ACHN (cell line): Measurements from ENCODE around the gene MYO15B.

Experiments used
- DNase-seq: peaks from one replicate; pipeline ENCODE4 v3.0.0-alpha.2; 2015
- in situ Hi-C: cut with HindIII; loops from 2 replicates; pipeline ENCODE4 v1.10.0; 2017; ENCODE audit warnings: low sequenced_read_pairs, low pct_ligation_motif_present, low pct_unique_long_range_greater_than_20kb

Gene MYO15B

DNA sequence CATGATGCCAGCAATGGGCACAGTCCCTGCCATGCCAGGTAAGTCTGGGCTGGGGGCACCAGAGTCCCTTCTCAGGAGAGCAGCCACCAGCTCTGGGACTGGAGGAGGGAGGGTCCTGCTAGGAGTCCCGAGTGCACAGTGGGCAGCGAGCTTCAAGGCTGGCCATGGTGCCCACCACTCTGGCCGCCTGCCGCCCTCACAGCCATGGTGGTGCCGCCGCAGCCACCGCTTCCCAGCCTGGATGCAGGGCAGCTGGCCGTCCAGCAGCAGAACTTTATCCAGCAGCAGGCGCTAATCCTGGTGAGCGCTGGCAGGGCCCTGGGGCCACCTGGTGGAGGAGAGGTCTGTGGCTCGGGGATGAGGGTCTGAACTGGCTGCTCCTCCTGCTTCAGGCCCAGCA is 27.7 kb downstream of the MYO15B start:
- DNase-seq: no peak
- in situ Hi-C loops: no loop called here

DNA sequence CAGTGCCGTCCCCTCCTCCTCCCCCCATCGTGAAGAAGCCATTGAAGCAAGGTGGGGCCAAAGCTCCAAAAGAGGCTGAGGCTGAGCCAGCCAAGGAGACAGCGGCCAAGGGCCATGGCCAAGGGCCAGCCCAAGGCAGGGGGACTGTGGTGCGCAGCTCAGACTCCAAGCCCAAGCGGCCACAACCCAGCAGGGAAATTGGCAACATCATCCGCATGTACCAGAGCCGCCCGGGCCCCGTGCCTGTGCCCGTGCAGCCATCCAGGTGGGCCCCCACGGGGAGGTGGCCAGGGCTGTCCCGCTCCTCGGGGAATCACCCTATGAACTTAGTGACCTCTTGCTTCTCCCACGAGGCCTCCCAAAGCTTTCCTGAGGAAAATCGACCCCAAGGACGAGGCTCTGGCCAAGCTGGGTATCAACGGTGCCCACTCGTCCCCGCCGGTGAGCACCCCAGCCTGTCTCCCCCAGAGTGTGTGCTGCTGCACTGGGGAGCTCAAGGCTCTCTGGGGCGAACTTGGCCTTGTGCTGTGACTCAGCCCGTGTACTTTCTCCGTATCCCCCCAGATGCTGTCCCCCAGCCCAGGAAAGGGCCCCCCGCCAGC is 29.0 kb downstream of the MYO15B start:
- in situ Hi-C loops: no loop called here
- no peak for DNase-seq

DNA sequence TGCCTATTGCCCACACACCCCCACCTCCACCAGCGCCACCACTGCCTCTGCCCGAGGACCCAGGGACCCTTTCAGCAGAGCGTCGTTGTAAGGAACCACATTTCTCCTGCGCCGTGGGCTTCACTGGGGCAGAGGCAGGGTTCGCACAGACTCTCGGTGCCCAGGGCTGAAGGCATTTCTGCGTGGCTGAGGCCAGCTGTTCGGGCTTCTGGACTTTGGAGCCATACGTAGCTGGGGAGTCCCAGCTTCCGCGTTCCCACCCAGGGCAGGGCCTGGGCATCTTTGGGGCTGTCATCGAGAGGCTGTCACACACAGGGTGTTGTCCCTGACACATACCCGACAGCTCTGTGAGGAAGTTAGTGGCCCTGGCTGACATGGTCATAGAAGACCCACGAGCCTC is 29.6 kb downstream of the MYO15B start:
- in situ Hi-C loops: no loop called here
- no peak for DNase-seq

DNA sequence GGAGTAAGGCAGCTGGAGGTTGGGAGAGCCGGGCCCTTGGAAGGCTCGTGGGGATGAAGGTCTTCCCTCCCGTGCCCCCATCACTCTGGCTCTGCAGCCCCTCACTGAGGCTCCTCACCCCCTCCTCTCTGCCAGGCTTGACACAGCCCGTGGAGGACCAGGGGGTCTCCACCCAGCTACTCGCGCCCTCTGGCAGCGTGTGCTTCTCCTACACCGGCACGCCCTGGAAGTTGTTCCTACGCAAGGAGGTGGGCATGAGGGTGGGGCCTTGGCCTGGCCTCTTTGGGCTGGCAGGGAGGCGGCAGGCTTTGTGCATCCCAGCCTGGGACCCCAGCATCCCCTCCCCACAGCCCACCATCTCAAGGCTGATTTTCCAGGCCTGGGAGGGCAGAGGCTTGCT is 30.1 kb downstream of the MYO15B start:
- DNase-seq: no peak
- in situ Hi-C loops: no loop called here

DNA sequence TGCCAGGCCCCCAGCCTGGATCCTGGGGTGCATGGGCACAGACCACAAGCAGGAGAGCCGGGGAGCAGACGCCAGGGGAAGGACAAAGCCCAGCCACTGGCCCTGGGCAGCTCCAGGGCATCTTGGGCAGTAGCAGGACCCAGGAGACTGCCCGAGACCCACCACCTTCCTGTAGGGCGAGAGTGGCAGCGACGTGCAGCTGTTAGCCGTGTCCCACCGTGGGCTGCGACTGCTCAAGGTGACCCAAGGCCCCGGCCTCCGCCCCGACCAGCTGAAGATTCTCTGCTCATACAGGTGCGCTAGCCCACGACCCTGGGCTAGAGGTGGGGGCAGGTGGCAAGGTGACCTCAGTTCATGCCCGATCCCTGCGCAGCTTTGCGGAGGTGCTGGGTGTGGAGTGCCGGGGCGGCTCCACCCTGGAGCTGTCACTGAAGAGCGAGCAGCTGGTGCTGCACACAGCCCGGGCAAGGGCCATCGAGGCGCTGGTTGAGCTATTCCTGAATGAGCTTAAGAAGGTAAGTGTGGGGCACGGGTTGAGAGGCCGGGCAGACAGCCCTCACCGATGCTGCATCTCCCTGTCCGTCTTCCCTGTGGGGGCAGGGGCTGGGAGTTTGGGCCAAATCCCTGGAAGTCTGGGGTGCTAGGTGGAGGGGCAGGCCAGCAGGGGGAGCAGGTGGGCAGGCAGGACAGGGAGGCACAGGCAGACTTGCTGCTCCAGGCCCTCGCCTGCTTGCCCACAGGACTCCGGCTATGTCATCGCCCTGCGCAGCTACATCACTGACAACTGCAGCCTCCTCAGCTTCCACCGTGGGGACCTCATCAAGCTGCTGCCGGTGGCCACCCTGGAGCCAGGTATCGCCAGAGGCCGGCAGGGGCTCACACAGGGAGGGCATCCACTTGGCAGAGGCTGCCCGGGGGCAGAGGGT is 32.2 kb downstream of the MYO15B start:
- DNase-seq: peak; percentile 58
- in situ Hi-C loops: no loop called here

DNA sequence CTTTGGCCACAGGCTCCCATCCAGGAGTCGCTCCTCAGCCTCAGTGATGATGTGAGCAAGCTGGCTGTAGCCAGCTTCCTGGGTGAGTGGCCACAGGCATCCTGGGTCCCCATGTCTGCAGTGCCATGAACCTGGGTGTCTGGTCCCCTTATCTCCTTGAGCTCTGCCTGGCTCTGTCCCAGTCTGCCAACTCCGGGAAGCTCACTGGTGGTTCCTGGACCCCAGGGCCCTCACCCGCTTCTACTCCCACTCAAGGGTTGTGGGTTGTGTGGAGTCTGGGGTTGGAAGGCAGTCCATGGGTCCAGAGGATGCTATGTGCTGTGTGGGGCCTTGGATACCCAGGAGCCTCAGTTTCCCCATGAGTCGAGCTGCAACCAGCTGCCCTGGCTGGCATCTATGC is 33.9 kb downstream of the MYO15B start:
- in situ Hi-C loops: no loop called here
- DNase-seq: no peak

DNA sequence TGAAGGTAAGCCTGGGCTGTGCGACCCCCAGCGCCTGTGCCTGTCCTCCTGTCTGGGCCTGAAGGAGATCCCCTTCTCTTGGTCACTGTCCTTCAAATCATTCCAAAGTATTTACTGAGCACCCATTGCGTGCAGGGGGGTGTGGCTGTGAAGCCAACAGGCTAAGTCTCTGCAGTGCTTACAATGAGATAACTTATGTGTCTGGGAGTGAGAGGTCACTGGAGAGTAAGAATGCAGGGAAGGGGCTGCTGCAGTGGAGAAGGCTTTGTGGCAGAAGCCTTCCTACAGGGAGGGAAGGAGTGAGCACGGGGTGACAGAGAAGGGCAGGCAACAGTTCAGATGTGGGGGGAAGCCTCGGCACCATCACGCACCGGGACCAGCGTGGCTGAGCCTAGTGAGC is 34.5 kb downstream of the MYO15B start:
- DNase-seq: no peak
- in situ Hi-C loops: no loop called here

DNA sequence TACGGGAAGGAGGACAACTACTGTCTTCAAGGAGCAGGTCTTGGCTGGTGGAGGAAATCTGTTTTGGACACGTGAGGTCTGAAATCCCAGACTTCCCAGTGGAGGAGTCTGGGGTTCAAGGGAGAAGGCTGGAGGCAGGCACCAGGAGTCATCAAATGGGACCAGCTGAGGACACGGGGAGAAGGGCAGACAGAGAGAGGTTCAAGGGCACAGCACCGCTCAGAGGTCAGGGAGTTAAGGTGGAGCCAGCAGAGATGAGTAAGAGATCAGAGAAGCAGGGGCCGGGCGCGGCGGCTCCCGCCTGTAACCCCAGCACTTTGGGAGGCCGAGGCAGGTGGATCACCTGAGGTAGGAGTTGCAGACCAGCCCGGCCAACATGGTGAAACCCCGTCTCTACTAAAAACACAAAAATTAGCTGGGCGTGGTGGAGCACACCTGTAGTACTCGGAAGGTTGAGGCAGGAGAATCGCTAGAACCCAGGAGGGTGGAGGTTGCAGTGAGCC is 35.2 kb downstream of the MYO15B start:
- no peak for DNase-seq
- in situ Hi-C loops: no loop called here

DNA sequence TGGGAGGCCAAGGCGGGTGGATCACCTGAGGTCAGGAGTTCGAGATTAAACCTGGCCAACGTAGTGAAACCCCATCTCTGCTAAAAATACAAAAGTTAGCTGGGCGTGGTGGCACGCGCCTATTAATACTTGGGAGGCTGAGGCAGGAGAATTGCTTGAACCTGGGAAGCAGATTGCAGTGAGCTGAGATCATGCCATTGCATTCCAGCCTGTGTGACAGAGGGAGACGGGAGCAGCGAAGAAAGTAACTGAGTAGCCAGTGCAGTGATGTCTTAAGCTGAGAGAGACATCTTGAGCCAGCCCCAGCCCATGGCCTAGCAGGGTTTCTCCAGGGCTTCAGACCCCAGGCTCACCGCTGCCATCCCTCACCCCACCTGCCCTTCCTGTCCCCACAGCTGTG is 35.8 kb downstream of the MYO15B start:
- no peak for DNase-seq
- in situ Hi-C loops: no loop called here

DNA sequence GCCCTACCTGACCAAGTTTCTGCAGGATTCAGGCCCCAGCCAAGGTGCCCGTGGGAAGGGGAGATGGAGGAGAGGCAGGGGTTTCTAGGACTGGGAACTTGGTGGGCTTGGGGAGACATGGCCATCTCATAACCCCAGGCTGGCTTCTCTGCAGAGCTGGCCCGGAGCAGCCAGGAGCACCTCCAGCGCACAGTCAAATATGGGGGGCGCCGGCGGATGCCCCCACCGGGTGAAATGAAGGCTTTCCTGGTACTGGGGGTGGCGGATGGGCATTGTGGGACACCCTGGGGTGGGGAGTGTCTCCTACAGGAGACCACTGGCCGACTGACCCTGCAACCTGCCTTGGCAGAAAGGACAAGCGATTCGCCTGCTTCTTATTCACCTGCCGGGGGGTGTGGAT is 36.4 kb downstream of the MYO15B start:
- no peak for DNase-seq
- in situ Hi-C loops: no loop called here

DNA sequence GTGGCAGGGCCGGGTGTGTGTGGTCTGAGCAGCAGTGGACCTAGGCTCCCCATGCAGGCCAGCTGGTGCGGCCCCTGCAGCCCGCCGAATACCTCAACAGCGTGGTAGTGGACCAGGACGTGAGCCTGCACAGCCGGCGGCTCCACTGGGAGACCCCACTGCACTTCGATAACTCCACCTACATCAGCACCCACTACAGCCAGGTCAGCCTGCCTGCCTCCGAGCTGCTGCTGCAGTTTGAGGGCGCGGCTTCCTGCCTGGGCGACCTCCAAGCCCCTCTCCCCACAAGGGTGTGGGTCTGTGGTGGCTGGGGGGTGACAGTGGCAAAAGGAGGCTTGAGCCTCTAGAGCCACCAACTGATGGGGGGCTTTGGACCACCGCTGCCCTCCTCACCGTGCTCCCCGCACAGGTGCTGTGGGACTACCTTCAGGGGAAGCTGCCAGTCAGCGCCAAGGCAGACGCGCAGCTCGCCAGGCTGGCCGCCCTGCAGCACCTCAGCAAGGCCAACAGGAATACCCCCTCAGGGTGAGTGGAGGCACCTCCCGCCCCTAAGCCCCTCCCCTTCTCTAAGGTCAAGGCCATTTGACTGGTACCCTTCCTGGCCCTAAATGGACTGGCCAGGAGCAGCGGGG is 37.2 kb downstream of the MYO15B start:
- DNase-seq: no peak
- in situ Hi-C loops: no loop called here

DNA sequence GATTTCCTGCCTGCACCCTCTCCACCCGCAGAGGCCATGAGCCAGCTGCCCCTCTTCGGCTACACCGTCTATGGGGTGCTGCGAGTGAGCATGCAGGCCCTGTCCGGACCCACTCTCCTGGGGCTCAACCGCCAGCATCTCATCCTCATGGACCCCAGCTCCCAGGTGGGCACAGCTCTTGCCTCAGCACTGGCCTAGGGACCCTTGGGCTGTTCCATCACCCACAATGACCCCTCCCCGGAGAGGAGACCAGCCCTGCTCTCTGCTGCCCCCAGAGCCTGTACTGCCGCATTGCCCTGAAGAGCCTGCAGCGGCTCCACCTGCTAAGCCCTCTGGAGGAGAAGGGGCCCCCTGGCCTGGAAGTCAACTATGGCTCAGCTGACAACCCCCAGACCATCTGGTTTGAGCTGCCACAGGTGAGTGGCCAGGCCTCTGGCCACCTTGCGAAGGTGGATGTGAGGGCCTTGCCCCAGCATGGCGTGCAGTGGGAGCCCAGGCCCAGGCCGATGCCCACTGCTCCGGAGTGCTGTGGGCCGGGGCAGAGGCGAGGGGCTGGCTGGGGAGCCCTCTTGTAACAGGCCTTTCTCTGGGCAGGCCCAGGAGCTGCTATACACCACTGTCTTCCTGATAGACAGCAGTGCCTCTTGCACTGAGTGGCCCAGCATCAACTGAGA is 38.4 kb downstream of the MYO15B start:
- peak; percentile 50 for DNase-seq
- in situ Hi-C loops: no loop called here

DNA sequence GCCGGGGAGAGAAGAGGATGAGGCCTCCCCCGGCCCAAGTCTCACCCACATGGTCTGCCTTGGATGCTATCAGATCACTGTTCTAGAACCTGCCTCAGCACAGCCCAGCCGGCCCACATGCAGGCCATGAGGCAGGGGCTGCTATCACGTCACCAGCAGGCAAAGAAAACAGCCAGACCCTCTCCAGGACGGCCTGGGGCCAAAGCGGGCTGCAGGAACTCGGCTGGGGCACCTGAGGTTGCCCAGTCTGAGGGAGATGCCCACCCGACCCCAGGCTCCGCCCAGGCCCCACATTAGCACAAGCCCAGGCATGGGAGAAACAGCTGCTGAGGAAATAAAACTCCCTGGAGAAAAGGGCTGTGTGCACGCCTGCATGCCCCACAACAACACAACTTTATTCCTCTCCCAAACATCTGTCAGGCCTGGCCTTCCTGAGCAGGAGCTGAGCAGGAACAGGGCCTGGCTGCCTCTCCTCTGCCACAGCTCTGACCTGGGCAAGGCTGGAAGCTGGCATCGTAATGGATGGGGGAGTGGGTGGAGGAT is 39.0 kb downstream of the MYO15B start:
- no peak for DNase-seq
- in situ Hi-C loops: no loop called here

DNA sequence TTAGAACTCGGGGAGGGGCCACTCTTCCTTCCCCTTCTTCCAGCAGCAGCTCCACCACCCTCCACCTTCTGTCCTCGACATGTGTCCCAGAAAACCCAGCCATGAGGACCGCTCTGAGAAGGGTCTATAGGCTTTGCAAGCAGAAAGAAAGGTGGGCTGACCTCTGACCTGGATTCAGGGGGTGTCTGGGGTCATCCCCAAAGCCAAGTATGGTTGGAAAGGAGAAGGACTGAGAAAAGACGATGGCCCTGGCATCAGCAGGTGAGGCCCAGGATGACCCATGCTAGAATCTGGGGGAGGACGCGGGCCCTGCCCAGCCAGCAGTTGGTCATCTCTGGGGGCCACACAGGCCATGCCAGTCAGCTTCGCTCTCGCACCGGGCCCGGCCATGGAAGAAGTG is 39.5 kb downstream of the MYO15B start:
- in situ Hi-C loops: no loop called here
- DNase-seq: no peak

DNA sequence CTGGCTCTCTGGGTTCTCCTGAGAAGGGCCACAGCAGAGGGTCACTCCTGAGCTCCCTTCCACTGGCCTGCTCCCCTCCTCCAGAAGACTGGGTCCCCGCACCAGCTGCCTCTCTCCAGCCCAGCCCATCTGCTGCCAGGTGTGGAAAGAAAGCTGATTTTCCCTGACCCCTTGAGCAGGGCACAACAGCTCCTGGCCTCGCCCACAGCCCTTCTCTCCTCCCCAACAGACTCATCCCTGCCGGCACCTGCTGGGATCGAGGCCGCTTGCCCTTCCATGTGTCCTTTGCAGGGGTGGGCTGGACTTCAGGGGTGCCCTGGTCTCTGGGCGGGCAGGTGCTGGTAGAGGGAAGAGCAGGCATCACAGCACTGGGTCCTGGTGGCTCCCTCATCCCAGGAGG is 40.8 kb downstream of the MYO15B start:
- DNase-seq: no peak
- in situ Hi-C loops: no loop called here

DNA sequence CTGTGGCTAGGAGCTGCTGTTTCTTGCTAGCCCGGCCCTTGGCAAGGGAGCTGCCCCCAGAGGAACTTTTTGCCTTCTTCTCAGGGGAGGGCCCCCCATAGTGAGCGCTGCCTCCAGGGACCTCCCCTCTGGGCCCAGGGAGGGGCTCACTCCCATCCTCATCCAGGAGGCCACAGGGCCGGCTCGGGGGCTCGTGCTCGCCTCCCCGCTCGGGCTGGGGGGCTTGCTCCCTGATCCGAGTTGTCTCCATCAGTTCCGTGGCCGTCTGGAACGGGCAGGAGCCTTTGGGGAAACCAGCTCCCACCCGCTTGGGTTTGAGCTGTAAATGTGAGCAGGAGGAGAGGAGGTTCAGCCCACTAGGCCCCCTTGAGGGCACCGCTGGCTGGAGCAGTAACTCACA is 41.6 kb downstream of the MYO15B start:
- DNase-seq: no peak
- in situ Hi-C loops: no loop called here

DNA sequence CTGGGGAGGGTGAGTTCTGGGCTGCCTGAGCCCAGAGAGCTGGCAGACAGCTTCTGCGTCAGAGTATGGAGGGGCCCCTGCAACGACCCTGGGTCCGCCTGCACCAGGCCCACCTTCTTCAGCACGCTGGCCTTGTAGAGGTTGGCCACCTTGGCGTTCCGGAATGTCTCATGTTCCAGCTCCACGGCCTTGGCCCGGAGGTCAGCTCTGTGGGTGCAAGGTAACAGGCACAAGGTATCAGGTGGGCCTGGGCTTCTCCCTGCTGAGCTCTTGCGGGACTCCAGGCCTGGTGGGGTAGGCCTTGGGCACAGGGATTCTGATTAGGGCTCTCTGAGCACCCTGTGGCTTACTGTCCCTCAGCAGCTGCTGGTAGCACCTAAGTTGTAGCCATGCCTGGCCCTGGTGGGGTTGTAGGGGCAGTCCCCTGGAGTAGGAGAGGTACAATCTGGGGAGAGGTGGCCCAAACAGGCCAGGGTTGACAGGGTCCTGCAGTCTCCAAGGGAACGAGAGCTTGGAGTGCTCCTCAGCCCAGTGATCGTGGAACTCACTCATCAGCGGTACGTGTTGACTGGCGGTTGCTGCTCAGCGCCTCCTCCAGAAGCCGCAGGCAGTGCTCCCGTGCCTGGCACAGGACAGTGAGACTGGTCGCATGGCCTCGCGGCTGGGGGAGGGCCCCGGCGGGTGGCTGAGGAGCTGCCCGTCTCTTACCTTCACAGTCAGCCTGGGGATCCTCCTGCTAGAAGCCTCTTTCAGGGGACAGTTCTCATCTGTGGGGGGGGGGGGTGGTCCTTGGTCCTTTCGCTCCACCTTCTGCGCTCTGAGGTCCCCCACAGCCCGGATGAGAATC is 42.7 kb downstream of the MYO15B start:
- DNase-seq: no peak
- in situ Hi-C loops: no loop called here

DNA sequence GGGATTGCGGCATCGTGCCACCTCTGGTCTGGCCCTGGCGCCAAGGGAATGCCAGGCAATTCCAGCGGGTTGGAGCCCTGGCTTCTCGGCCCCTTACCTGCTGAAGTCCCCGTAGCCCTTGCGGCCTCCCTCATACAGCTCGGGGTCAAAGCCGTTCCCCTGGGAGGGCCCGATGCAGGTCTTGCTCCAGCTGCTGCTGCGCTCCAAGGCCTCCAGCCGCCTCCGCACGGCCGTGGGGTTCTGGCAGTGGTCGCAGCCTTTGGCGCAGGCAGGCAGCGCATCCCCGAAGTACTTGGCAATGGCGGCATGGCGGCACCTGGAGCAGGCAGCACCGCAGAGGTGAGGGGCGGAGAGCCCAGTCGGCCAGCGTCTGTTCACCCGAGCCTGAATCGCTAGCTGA is 43.8 kb downstream of the MYO15B start:
- in situ Hi-C loops: no loop called here
- DNase-seq: no peak
